LNCaP clone FGC (cell line): Measurements from ENCODE around the gene MAP3K20.

ENCODE experiments used
- DNase-seq: peaks from one replicate; pipeline ENCODE4 v3.0.0-alpha.2; 2011; ENCODE audit warnings: low read depth
- H3K4me3 ChIP-seq: 2 replicates; pipeline ENCODE4 v1.5.1; 2011; ENCODE audit warnings: mild to moderate bottlenecking, low read depth, low read length, control low read depth
- CTCF ChIP-seq: IDR thresholded peaks from 2 replicates; pipeline ENCODE4 v1.5.1; 2012; ENCODE audit warnings: mild to moderate bottlenecking; ENCODE audit not compliant: control insufficient read depth, insufficient read depth; ENCODE audit errors: extremely low read depth

MAP3K20 gene

DNA sequence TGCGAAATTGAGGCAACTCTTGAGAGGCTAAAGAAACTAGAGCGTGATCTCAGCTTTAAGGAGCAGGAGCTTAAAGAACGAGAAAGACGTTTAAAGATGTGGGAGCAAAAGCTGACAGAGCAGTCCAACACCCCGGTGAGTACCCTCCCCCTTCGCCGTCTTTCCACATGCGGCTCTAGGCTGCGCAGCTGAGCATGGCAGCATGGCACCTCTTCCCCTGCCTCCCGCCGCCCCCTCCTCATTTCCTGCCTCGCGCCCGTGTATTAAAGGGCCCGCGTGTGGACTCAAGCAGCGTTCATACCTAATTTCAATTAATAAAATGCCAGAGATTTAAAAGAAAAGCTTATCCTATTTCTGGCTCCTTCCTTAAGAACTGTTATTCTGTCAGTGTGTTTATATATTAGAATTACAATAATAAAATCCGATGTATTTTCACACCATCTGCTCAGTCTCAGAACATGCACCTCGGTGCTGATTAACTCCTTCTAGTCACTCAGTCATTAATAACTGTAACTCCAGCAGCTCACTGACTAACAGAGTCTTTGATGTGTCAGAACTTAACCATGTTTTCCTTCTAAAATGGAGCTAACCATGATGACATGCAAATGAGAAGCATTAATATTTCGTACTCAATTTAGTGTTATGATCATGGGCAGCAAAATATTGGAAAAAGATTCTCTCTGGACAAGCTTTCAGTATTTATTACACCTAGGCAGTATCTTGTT is 141.6 kb downstream of the MAP3K20 start:
- H3K4me3 ChIP-seq, result no peak overlapping the region
- no peak for DNase-seq
- TF ChIP-seq CTCF, result no peak

- no peak for DNase-seq
Measured at GRCh38 chr2:173218326-173219056, 142.8 kb downstream of the MAP3K20 start.

DNA sequence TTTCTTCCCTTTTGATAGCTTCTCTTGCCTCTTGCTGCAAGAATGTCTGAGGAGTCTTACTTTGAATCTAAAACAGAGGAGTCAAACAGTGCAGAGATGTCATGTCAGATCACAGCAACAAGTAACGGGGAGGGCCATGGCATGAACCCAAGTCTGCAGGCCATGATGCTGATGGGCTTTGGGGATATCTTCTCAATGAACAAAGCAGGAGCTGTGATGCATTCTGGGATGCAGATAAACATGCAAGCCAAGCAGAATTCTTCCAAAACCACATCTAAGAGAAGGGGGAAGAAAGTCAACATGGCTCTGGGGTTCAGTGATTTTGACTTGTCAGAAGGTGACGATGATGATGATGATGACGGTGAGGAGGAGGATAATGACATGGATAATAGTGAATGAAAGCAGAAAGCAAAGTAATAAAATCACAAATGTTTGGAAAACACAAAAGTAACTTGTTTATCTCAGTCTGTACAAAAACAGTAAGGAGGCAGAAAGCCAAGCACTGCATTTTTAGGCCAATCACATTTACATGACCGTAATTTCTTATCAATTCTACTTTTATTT is 145.6 kb downstream of the MAP3K20 start:
- no peak for TF ChIP-seq CTCF
- DNase-seq, result no peak
- H3K4me3 ChIP-seq, result no peak overlapping the region

More at GRCh38 chr2:173218326-173219056, 142.8 kb downstream of the MAP3K20 start:
- no peak for TF ChIP-seq CTCF
- no peak overlapping the region for H3K4me3 ChIP-seq

- H3K4me3 ChIP-seq, result no peak overlapping the region
- DNase-seq, result no peak
- TF ChIP-seq CTCF, result no peak
Measured at GRCh38 chr2:173221937-173222594, 146.4 kb downstream of the MAP3K20 start.

DNA sequence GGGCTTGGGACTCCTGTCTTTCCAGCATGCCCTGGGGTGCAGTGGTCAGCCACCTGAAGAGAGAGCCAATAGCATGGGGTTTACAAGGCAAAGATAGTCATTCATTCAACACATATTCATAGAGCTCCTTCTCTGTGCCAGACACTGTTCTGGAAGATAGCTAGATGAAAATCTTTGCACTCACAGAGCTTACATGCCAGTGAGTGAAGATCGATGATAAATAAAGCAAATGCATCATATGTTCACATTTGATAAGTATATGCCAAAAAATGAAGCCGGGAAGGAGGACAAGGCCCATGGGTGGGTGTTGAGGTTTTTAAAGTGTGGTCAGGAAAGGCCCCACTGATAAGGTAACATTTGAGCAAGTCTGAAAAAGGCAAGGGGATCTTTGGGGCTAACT is 148.2 kb downstream of the MAP3K20 start:
- no peak overlapping the region for H3K4me3 ChIP-seq
- DNase-seq, result no peak
- no peak for TF ChIP-seq CTCF

- no peak for DNase-seq
- TF ChIP-seq CTCF, result no peak
- no peak overlapping the region for H3K4me3 ChIP-seq
Measured at GRCh38 chr2:173226899-173227698, 151.5 kb downstream of the MAP3K20 start.
